ENCODE data around the gene ALKBH3.

ALKBH3 gene

GRCh38 chr11:43943372-43943930 is 62.8 kb downstream of the ALKBH3 start:
- DNase-seq: no peak

- no peak for DNase-seq
Measured at GRCh38 chr11:43943931-43944751, 63.5 kb downstream of the ALKBH3 start.

GRCh38 chr11:43944761-43945311 is 64.2 kb downstream of the ALKBH3 start:
- peak; percentile 51 for DNase-seq

GRCh38 chr11:43947003-43947500 is 66.4 kb downstream of the ALKBH3 start:
- DNase-seq: no peak

GRCh38 chr11:43947815-43948214 is 67.2 kb downstream of the ALKBH3 start:
- no peak for DNase-seq

- DNase-seq: no peak
Measured at GRCh38 chr11:43948341-43949225, 68.0 kb downstream of the ALKBH3 start.

GRCh38 chr11:43950311-43950855 is 69.8 kb downstream of the ALKBH3 start:
- no peak for DNase-seq

- no peak for DNase-seq
Measured at GRCh38 chr11:43951231-43951630, 70.6 kb downstream of the ALKBH3 start.

GRCh38 chr11:43952020-43952400 is 71.4 kb downstream of the ALKBH3 start:
- DNase-seq: no peak

GRCh38 chr11:43952401-43953342 is 72.0 kb downstream of the ALKBH3 start:
- no peak for DNase-seq

GRCh38 chr11:43953521-43953920 is 72.9 kb downstream of the ALKBH3 start:
- no peak for DNase-seq

- no peak for DNase-seq
Measured at GRCh38 chr11:43954241-43954640, 73.6 kb downstream of the ALKBH3 start.

GRCh38 chr11:43955381-43956118 is 74.9 kb downstream of the ALKBH3 start:
- no peak for DNase-seq

- DNase-seq: no peak
Measured at GRCh38 chr11:43957571-43957970, 76.9 kb downstream of the ALKBH3 start.

GRCh38 chr11:43959321-43959995 is 78.8 kb downstream of the ALKBH3 start:
- no peak for DNase-seq

GRCh38 chr11:43962383-43963278 is 82.0 kb downstream of the ALKBH3 start:
- no peak for DNase-seq

- no peak for DNase-seq
Measured at GRCh38 chr11:43963279-43963620, 82.6 kb downstream of the ALKBH3 start.

- DNase-seq: no peak
Measured at GRCh38 chr11:43967661-43968060, 87.0 kb downstream of the ALKBH3 start.

GRCh38 chr11:43968719-43969118 is 88.1 kb downstream of the ALKBH3 start:
- no peak for DNase-seq
